SK-N-SH (cell line): ENCODE measurements around the gene C9orf50.

Source experiments
- CHD2 ChIP-seq: fragments of 150-350 bp; IDR thresholded peaks from 2 replicates; pipeline ENCODE4 v1.6.1; 2018; ENCODE audit warnings: low read length; ENCODE audit not compliant: partially characterized antibody
- CTCF ChIP-seq: fragments of 200-600 bp; sonication (generic); IDR thresholded peaks from 2 replicates; pipeline ENCODE4 v1.6.1; 2017; ENCODE audit warnings: antibody characterized with exemption, mild to moderate bottlenecking, moderate library complexity
- EP300 ChIP-seq, 2 experiments: IDR thresholded peaks; 2 replicates each; pipeline versions ENCODE4 v1.4.0 to v1.6.1; 2012; ENCODE audit warnings: borderline replicate concordance in 1 of 2, low read depth in 1 of 2, low read length in 1 of 2
- POLR2AphosphoS5 ChIP-seq: IDR thresholded peaks from 2 replicates; pipeline ENCODE4 v1.6.1; 2012; ENCODE audit warnings: low read depth, low read length
- TAF1 ChIP-seq: IDR thresholded peaks from 2 replicates; pipeline ENCODE4 v1.6.1; 2012; ENCODE audit warnings: low read depth, mild to moderate bottlenecking, low read length, moderate library complexity, borderline replicate concordance

- TF ChIP-seq CTCF (no peak), TAF1 (no peak), POLR2AphosphoS5 (no peak), EP300 (IDR thresholded peaks at IDR 0.05; ENCODE audit: borderline replicate concordance in 1 of 2, low read depth in 1 of 2, low read length in 1 of 2) (no peak), CHD2 (no peak)
These were observed 14.5 kb upstream of the C9orf50 start for GRCh38 chr9:129635099-129636065.
